Keratinocyte (primary cell): ENCODE results near the gene HMCES. TPM values are rescaled to one million over a fixed set of nuclear protein-coding genes. Genes with fewer than 3 reads are reported as not detected.

Experiments
- DNase-seq: peaks from one replicate; pipeline ENCODE4 v3.0.0-alpha.2; 2011; ENCODE audit warnings: low read depth, missing footprints, low spot score
- FAIRE-seq: peaks from 2 replicates; lab custom pipeline; 2011; peaks lifted over from hg19 to GRCh38; lab: Jason Lieb, UNC
- H2AFZ ChIP-seq: 2 replicates; pipeline ENCODE4 v1.6.0; 2012; ENCODE audit warnings: low read length, control low read depth, inconsistent platforms; ENCODE audit not compliant: control insufficient read depth
- H3K27ac ChIP-seq: 2 replicates; pipeline ENCODE4 v1.5.1; 2011; ENCODE audit warnings: low read length; ENCODE audit not compliant: control insufficient read depth, insufficient read depth
- H3K27me3 ChIP-seq: 3 replicates; pipeline ENCODE4 v1.6.0; 2011; ENCODE audit warnings: low read length; ENCODE audit not compliant: control insufficient read depth, insufficient read depth; ENCODE audit errors: extremely low read depth
- H3K36me3 ChIP-seq, 2 experiments: 2 replicates in 1 of 2; 3 replicates in 1 of 2; pipeline ENCODE4 v1.5.1; 2011; ENCODE audit warnings: low read length in 2 of 2, mild to moderate bottlenecking in 1 of 2; ENCODE audit not compliant: control insufficient read depth in 2 of 2, insufficient read depth in 2 of 2; ENCODE audit errors: extremely low read depth in 1 of 2
- H3K4me1 ChIP-seq: 3 replicates; pipeline ENCODE4 v1.5.1; 2011; ENCODE audit warnings: low read length; ENCODE audit not compliant: control insufficient read depth, insufficient read depth; ENCODE audit errors: extremely low read depth
- H3K4me2 ChIP-seq: 3 replicates; pipeline ENCODE4 v1.6.0; 2011; ENCODE audit warnings: low read depth, low read length; ENCODE audit not compliant: control insufficient read depth, insufficient read depth; ENCODE audit errors: extremely low read depth
- H3K4me3 ChIP-seq, 3 experiments: fragments of 200-600 bp in 1 of 3; sonication (generic) in 1 of 3; 2 replicates in 2 of 3; 3 replicates in 1 of 3; pipeline ENCODE4 v1.5.1; 2011 to 2016; ENCODE audit warnings: low read length in 3 of 3, mild to moderate bottlenecking in 3 of 3, control low read depth in 2 of 3, inconsistent platforms in 1 of 3, low read depth in 1 of 3, mixed read lengths in 1 of 3, mixed run types in 1 of 3, moderate library complexity in 1 of 3; ENCODE audit not compliant: control insufficient read depth in 2 of 3, insufficient read depth in 2 of 3; ENCODE audit errors: extremely low read depth in 1 of 3
- H3K79me2 ChIP-seq: 2 replicates; pipeline ENCODE4 v1.6.0; 2012; ENCODE audit warnings: low read length; ENCODE audit not compliant: control insufficient read depth, insufficient read depth
- H3K9ac ChIP-seq: 3 replicates; pipeline ENCODE4 v1.6.0; 2011; ENCODE audit warnings: low read length; ENCODE audit not compliant: control insufficient read depth, insufficient read depth; ENCODE audit errors: extremely low read depth
- H3K9me1 ChIP-seq: 3 replicates; pipeline ENCODE4 v1.6.0; 2011; ENCODE audit warnings: low read length; ENCODE audit not compliant: control insufficient read depth, insufficient read depth; ENCODE audit errors: extremely low read depth
- H3K9me3 ChIP-seq: 2 replicates; pipeline ENCODE4 v1.5.1; 2012; ENCODE audit warnings: low read depth, low read length; ENCODE audit not compliant: control insufficient read depth
- H4K20me1 ChIP-seq: 3 replicates; pipeline ENCODE4 v1.6.0; 2011; ENCODE audit warnings: low read length; ENCODE audit not compliant: control insufficient read depth, insufficient read depth; ENCODE audit errors: extremely low read depth
- EZH2 ChIP-seq: IDR thresholded peaks from one replicate; pipeline ENCODE4 v1.6.1; 2012; ENCODE audit warnings: inconsistent platforms, mild to moderate bottlenecking, low read length, moderate library complexity
- dilution Hi-C: fragments of 300-500 bp; cut with MboI; formaldehyde crosslinking; loops from one replicate; pipeline ENCODE4 v1.7.0; 2020; ENCODE audit warnings: low sequenced_read_pairs; ENCODE audit not compliant: extremely low pct_ligation_motif_present
- polyA plus RNA-seq, 5 experiments: library from polyadenylated mRNA; depleted of rRNA in 3 of 5; stranded (reverse) in 3 of 5; stranded (forward) in 1 of 5; unstranded in 1 of 5; fragments of >200 nt; gene quantifications; 1 replicate in 1 of 5; 2 replicates in 3 of 5; 3 replicates in 1 of 5; pipeline versions ENCODE4 v1.2.1 to v1.2.3, GENCODE V29; 2011 to 2012; ENCODE audit warnings: missing spikeins in 2 of 5, low read depth in 1 of 5, low replicate concordance in 1 of 5
- TF ChIP-seq, protein P1 (sequence below), 3 experiments: IDR thresholded peaks in 1 of 3; conservative IDR thresholded peaks in 1 of 3; optimal IDR thresholded peaks in 1 of 3; 2 replicates in 2 of 3; 3 replicates in 1 of 3; pipeline versions ENCODE3 to v1.5.1; 2011; ENCODE audit warnings: low read length in 3 of 3, mild to moderate bottlenecking in 3 of 3, moderate library complexity in 2 of 3, control low read depth in 1 of 3, inconsistent platforms in 1 of 3; ENCODE audit not compliant: insufficient read depth in 2 of 3; ENCODE audit errors: extremely low read depth in 1 of 3

HMCES gene
- polyA plus RNA-seq, 1 donor (not counting 4 experiments of a cell fraction or from before 2014, with no cell fraction given) = 54.6 TPM

- Histone ChIP-seq H3K36me3 (peaks cover 53 to 58% of the 10 kb centered on the region in 2 experiments), H3K9ac (no peak overlapping the region), H3K27ac (no peak overlapping the region), H2AFZ (no peak overlapping the region), H4K20me1 (peaks cover 2% of the 10 kb centered on the region), H3K9me1 (no peaks in the 10 kb centered on the region), H3K4me2 (no peak overlapping the region), H3K4me1 (peaks cover 4% of the 10 kb centered on the region), H3K79me2 (peaks cover 2% of the 10 kb centered on the region), H3K9me3 (no peaks in the 10 kb centered on the region), H3K4me3 (no peak overlapping the region), H3K27me3 (no peaks in the 10 kb centered on the region)
- DNase-seq = no peak
- dilution Hi-C loops = no loop called here
- no peak for FAIRE-seq
- TF ChIP-seq EZH2 = no peak
- TF ChIP-seq, protein P1, sequence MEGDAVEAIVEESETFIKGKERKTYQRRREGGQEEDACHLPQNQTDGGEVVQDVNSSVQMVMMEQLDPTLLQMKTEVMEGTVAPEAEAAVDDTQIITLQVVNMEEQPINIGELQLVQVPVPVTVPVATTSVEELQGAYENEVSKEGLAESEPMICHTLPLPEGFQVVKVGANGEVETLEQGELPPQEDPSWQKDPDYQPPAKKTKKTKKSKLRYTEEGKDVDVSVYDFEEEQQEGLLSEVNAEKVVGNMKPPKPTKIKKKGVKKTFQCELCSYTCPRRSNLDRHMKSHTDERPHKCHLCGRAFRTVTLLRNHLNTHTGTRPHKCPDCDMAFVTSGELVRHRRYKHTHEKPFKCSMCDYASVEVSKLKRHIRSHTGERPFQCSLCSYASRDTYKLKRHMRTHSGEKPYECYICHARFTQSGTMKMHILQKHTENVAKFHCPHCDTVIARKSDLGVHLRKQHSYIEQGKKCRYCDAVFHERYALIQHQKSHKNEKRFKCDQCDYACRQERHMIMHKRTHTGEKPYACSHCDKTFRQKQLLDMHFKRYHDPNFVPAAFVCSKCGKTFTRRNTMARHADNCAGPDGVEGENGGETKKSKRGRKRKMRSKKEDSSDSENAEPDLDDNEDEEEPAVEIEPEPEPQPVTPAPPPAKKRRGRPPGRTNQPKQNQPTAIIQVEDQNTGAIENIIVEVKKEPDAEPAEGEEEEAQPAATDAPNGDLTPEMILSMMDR (optimal IDR thresholded peaks at IDR 0.05 in 1 of 3, IDR thresholded peaks at IDR 0.05 in 1 of 3, conservative IDR thresholded peaks at IDR 0.05 in 1 of 3; ENCODE audit: extremely low read depth in 1 of 3, insufficient read depth in 2 of 3, low read length in 3 of 3) = no peak
Observed at GRCh38 chr3:129260606-129261005, 18.1 kb upstream of the HMCES start.

DNA sequence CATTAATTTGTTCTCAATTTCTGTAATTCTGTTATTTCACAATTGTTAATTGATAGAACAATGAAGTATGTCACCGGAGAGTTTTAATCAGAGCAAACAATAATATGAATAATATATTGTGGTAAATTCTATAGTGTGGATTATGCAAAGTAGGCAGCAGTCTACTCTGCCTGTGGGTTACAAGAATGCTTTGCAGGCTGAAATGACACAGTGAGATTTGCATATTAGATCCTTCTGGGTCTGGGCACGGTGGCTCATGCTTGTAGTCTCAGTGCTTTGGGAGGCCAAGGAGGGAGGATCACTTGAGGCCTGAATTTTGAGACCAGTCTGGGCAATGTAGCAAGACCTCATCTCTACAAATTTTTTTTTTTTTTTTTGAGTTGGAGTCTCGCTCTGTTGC, 16.8 kb upstream of the HMCES start:
- Histone ChIP-seq H3K9me1 (no peaks in the 10 kb centered on the region), H3K27me3 (no peaks in the 10 kb centered on the region), H3K4me3 (no peak overlapping the region), H3K79me2 (no peaks in the 10 kb centered on the region), H3K27ac (no peak overlapping the region), H3K4me2 (no peak overlapping the region), H2AFZ (no peak overlapping the region), H3K9me3 (no peaks in the 10 kb centered on the region), H3K4me1 (peaks cover 6% of the 10 kb centered on the region), H3K36me3 (peaks cover 48 to 54% of the 10 kb centered on the region in 2 experiments), H3K9ac (no peak overlapping the region), H4K20me1 (no peaks in the 10 kb centered on the region)
- no peak for DNase-seq
- TF ChIP-seq EZH2 = no peak
- TF ChIP-seq, protein P1 (optimal IDR thresholded peaks at IDR 0.05 in 1 of 3, IDR thresholded peaks at IDR 0.05 in 1 of 3, conservative IDR thresholded peaks at IDR 0.05 in 1 of 3; ENCODE audit: extremely low read depth in 1 of 3, insufficient read depth in 2 of 3, low read length in 3 of 3) = no peak
- dilution Hi-C loops = no loop called here
- no peak for FAIRE-seq
